ENCODE data around the gene ISYNA1.
A peak's percentile ranks its signal among the peaks of the same experiment; 100 is the strongest.
"Not testable (repeated sequence)": the region's sequence is repeated elsewhere in the genome, so short reads cannot be mapped to it uniquely, and the experiment has no call there.

The ISYNA1 gene

DNA sequence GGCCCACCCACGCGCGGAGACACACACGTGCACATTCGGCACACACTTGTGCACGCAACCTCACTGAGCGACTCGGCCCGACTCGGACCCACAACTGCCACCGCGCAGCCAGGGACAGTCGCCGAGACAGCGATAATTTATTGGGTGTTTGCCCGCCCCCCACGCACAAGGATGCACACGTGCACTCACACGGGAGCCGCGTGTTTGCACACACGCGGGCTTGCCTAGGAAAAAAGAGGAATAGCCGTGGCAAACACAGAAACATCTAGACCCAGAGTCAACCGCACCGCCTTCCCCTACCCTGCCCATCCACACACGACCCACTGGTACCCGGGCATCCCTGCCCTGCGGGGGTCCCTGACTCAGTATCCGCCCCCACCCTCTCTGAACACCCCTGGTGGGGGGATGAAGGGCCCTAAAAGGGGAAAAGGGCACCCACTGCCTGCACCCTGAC is 19.9 kb downstream of the ISYNA1 start:
- peak; percentile 45 for DNase-seq

DNA sequence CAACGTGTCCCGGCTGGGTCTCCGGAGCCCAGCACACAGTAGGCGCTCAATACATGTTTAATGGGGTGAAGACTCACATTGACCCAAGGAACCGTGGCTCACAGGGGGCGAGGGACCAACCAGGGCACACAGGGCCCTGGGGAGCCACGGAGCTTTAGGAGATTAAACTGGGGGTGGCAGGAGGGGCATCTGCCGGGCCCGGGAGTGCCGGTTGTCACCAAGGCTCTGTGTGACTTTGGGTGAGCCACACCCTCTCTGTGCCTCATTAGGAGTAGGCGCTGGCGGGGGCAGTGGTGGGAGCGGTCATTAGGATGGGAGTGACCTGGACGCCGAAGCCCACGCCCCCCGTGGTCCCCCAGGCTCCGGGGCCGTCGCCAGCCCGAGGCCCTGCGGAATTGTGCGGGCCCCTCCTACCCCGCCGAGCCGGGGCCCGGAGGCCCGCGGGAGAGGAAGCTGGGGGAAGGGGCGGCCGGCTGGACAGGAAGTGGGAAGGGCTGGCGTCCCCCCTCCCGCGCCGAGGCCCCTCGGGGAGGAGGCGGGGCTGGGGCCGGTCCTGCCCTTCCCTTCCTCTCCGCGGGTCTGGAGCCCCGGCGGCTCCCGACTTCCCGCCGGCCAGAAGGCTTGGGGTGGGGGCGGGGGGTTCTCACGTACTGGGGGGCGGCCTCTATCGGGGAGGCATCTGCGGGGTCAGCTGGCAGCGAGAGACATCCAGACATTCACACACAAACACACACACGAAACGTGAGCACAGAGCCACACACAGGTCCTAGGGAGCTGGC is 20.5 kb downstream of the ISYNA1 start:
- DNase-seq: no peak

DNA sequence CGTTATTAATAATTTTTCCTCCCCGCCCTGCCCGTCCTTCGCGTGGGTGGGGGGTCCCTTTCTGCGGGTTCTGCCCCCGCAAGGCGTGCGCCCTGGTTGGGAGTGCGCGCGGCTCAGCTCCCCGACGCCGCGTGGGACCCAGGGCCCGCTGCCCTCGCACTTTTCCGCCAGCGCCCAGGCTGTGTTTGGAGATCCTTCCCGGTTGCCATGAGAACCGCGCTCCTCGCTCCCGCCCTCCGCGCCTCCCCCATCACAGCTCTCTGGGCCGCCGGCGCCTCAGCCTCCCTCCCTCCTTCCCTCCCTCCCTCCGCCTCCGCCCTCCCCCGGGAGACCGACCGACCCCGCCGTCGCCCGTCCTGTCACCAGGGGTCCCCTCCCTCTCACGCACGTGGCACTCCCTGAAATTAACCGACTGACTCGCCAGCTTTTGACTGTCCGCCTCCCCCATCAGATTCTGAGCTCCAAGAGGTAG is 21.1 kb downstream of the ISYNA1 start:
- DNase-seq: peak; percentile 49

DNA sequence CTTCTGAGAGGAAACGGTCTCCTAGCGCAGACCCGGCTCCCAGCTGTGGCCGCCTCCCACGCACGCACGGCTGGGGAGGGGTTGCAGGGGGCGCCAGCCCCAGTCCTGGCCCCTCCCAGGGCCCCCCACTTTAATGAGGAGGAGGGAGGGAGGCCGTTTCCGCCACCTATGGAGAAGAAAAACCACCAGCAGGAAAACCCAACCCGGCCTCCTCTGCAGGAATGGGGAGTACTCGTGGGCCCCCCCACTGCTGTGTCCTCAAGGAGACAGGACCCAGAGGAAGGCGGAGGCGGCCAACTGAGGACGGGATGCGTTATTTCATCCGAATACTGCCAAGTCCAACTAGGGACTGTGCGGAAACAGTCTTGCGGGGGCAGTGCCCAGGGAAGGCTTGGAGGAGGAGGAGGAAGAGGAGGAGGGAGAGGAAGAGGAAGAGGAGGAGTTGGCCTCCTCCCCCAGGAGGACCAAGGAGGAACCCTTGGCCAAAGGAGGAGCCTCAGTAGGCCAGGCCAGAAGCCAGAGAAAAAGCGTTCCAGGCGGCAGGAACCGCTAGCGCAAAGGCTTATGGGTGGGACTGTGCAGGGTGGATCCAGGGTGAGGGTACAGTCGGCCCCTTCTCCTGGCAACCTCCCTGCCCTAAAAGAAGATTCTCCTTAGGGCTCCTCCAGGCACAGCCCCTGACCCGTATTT is 22.6 kb downstream of the ISYNA1 start:
- no peak for DNase-seq

DNA sequence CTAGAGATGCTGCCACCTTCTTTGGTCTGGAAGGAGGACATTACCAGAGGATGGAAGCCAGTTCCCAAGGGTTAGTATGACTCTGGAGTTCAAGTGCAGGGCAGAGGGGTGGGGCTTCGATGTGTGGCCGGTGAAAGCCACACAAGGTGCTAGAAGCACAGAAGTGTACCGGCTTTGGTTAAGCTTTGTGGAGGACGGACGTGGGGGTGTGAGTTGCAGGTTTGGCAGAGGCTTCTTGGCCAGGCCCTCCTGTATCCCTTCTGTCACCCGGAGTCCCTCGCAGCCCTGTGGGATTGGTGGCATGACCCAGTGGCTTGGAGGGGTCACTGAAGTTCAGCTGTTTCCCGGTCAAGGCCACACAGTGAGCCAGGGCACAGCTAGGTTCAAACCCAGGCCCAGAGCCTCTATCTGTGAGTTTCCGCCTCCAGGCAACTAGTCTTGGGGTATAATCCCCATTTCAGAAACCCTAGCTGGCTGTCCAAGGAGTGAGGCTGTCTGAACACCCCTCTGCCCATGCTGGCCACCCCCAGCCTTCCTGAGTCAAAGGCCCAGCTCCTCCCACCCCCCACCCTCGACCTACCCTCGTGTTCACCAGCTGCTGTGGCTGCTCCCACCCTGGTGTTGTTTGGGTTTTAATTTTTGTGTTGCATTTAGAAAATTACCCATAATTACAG is 23.3 kb downstream of the ISYNA1 start:
- no peak for DNase-seq

DNA sequence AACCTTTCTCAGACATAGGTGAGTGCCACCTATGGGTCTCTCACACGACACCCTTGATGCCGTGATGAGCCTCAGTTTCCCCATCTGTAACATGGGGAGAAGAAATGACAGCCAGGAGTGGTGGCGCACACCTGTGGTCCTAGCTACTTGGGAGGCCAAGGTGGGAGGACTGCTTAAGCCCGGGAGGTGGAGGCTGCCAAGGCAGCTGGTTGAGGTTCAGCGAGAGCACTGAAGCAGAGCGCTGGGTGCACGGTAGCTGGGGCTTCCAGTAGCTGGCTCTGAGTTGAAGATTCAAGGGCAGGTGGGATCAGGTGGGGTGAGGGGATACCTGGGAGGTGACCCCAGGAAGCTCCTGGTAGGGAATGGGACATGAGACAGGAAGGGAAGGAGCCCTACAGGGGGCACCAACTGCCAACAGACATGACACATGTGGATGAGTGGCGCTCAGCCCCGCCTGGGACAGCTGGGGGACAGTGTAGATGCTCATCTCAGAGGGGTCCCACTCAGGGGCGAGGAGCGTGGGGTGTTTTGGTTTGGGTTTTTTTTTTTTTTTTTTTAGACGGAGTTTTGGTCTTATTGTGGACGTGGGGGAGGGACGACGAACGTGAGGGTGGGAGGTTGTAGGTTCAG is 25.2 kb downstream of the ISYNA1 start:
- no peak for DNase-seq

DNA sequence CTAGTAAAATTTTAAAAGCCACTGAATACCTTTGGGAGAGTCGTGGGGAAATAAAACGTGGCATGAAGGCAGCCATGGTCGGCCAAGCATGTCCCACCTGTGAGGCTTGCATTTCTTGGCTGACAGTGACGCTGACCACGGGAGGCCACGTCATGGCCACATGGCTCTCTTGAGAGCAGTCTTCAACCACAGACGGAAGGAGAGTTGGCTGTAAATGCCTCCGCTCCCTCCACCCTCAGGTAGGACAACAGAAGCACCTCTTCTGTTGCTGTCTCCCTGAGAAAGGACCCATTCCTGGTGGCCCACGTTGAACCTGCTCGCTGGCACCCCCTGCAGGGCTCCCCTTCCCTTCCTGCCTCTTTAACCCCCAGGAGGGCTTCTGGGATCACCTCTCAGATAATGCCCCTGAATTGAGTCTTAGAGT is 29.9 kb downstream of the ISYNA1 start:
- peak; percentile 40 for DNase-seq

DNA sequence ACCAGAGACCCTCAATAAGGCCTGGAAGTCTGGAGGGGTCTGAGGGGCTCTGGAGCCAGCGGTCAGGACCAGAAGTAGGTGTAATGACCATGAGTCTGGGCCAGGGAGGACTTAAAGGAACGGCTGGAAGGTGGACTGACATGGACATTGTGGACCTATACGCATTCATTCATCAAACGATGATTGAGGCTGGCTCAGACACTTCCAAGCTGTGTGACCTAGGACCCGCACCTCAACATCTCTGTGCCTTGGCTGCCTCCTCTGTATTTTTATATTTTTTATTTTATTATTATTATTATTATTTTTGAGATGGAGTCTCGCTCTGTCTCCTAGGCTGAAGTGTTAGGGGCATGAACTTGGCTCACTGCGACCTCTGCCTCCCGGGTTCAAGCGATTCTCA is 31.2 kb downstream of the ISYNA1 start:
- DNase-seq: no peak

DNA sequence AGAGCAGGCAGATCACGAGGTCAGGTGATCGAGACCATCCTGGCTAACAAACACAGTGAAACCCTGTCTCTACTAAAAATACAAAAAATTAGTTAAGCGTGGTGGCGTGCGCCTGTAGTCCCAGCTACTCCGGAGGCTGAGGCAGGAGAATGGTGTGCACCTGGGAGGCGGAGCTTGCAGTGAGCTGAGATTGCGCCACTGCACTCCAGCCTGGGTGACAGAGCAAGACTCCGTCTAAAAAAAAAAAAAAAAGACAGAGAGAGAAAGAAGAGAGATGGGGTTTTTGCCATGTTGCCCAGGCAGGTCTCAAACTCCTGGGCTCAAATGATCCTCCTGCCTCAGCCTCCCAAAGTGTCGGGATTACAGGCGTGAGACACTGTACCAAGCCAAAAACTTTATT is 32.2 kb downstream of the ISYNA1 start:
- not testable (repeated sequence) for DNase-seq

DNA sequence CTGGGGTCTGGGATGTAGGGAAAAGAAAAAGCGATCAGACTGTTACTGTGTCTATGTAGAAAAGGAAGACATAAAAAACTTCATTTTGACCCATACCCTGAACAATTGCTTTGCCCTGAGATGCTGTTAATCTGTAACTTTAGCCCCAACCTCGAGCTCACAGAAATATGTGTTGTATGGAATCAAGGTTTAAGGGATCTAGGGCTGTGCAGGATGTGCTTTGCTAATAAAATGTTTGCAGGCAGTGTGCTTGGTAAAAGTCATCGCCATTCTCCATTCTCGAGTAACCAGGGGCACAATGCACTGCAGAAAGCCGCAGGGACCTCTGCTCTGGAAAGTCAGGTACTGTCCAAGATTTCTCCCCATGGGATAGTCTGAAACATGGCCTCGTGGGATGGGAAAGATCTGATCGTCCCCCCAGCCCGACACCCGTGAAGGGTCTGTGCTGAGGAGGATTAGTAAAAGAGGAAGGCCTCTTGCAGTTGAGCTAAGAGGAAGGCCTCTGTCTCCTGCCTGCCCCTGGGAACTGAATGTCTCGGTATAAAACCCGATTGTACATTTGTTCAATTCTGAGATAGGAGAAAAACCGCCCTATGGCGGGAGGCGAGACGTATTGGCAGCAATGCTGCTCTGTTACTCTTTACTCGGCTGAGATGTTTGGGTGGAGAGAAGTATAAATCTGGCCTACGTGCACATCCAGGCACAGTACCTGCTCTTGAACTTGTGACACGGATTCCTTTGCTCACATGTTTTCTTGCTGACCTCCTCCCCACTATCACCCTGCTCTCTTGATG is 35.3 kb downstream of the ISYNA1 start:
- DNase-seq: not testable (repeated sequence)

DNA sequence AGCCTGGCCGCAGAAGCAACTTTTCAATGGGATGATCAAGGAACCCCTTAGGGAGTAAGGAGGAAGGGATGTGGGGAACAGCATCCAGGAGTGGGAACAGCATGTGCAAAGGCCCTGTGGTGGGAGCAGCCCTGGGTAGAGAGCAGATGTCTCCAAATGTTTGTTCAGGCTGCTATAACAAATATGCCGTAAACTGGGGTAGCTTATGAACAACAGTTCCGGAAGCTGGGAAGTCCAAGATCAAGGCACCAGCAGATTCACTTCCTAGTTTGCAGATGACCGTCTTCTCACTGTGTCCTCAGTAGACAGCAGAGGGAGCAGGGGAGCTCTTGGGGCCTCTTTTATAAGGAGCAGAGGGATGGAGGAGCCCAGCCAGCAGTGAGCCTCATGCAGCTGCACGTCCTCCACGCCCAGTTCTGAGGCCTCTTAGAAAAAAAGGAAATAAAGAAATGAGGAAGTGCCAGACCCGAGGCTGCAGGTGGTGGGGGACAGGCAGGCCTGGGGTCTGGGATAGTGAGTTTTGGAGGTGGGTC is 36.3 kb downstream of the ISYNA1 start:
- no peak for DNase-seq

DNA sequence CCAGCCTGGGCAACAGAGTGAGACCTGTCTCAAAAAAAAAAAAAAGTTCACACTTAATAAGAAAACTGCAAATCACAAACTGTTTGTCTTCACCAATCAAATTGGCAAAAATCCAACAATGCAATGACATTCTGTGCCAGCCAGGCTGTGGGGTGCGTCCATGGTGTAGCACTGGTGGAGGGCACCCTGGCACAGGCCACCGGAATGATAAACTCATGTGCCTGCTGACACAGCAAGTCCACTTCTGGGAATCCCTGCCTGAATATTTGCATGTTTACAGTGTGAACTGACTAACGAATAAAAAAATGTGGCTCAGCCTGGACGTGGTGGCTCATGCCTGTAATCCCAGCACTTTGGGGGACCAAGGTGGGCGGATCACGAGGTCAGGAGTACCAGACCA is 38.9 kb downstream of the ISYNA1 start:
- DNase-seq: no peak

DNA sequence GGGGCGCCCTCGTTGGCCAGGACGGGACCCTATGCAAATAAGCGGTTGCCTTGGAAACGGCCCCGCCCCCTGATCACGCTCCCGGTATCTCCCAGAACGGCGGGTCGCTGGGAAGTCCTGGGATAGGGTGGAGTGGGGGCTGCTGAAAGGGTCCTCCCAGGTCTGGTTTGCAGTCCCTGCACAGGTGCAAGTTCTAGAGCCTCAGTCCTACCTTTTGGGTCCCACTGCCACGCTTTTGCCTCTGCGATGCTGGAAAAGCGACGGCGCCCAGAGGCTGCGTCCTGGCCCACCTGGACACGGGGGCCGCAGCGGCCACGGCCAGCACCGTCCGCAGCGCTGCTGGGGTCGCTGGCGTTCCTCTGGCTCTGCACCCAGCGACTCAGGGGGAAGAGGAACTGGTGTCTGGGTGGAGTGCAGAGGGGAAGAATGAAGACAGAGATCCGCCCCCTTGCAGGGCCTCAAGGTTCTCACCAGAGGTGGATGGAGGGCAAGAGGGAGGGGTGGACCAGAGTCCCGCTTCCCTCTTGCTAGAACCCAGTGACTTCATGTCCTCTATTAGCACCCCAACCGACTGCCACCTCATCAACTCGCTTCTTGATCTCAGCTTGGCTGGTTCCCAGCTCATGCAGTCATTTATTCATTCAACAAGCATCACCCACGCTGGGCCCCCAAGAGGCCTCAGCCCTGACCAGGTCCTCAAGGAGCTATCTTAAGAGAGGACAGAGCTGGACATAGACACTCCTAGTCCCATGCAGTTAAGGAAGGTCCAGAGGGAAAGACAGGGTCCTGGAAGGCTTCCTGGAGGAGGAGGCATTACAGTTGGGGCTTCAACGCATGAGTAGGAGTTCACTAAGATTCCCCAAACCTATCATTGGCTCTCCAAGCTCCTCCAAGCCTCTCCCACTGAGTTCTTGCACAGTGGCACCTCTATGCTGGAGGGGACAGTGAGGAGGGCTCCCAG is 40.4 kb downstream of the ISYNA1 start, which contains the start of gene LRRC25:
Gene LRRC25, minus strand, starts transcription at position 381 of the 961 bp plus-strand sequence. CDS start 659 bp downstream, outside the sequence.
- DNase-seq: no peak

DNA sequence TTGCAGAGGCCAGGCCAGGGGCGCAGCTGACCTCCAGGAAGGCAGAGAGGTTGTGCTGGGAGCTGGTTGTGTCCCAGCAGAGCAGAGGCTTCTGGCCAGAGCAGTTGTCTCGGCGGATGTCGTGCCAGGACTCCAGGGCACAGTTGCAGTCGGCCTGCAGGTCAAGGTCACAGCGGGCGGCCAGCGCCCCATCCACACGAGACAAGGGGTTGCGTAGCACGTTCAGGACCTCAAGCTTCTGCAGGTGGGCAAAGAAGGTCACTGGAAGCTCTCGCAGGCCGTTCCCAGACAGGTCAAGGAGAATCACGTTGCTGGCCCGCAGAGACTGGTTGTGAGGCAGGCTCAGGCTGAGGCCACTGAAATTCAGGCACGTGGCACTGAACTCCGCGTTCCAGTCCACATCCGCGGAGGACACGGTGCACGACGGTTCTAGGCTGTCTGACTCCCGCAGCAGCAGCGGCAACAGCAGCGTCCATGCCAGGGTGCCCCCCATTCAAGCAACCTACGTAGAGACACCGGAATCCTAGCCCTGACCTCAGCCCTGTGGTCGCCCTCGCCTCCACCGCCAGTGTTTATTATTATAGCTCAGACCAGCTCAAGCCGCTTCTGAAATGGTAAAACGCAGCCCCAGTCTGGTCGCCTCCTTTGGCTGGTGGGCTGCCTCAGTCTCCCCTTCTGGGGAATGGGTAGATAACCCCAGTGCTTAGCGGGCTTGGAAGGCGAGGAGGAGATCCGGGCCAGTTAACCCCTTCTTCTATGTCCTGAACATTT is 41.3 kb downstream of the ISYNA1 start:
- DNase-seq: no peak

DNA sequence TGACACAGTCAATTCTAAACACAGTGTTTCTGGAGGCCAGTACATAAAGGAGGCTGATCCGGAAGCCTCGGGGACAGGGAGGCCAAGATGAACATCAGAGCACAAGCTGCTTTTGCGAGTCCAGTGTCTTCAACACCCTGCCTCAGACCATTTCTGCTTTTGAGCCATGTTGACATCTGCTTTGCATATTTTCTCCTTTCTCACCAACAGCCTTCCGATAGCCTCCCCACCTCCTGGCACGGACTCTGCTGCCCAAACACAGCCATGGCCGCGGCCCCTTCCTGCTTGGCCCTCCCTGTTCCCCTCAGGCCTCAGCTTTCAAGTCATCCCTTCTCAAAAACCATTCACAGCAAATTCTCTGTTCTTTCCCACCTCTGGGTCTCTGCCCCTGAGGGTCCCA is 44.1 kb downstream of the ISYNA1 start:
- no peak for DNase-seq

DNA sequence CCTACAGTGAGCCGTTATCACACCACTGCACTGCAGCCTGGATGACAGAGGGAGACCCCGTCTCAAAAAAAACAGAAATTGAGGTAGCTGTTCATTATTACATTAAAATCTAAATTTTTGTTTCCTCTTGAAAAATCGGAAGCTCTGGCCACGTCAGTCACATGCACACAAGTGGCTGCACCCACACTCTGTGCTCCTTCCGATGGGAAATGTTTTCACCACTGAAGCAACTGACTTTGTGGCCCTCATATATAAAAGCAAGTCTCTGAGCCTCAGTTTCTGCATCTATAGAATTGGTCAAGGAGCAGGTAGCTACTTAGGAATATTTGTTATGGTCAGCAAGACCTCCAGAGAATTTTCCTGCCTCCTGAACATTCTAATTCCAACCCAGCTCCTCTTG is 45.0 kb downstream of the ISYNA1 start:
- DNase-seq: no peak

DNA sequence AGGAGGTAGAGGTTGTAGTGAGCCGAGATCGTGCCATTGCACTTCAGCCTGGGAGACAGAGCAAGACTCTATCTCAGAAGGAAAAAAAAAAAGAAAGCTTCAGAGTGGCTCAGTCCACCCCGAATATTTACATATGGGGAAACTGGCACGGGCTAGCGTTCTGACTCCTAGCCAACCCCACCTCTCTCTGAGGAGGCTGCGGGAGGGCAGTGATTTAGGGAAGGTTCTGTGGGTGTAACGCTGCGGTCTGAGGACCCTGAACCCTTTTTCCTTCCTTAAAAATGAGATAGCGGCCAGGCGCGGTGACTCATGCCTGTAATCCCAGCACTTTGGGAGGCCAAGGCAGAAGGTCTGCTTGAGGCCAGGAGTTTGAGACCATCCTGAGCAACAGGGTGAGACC is 45.5 kb downstream of the ISYNA1 start:
- no peak for DNase-seq

DNA sequence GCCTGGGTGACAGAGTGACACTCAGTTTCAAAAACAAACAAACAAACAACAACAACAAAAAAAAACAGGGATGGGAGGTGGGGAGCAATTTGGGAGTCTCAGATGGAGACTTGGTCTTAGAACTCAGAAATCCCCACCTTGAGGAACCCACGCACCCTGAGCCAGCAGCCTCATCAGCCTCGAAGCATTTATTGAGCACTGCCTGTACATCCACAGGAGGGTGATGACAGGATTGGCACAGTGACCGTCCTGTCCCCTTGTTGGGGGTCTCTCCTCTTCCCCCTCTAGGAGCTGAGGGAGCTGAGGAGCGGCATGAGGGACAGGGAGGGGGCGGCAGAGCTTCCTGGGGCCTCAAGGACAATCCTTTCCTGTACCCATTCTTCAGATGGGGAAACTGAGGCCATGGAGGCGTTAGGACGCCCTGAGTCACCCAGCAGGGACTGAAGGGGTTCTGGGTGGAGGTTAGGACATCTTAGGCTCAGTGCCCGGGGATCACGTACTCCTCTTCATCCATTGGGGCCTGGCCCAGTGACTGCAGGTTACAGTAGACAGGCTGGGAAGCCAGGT is 46.3 kb downstream of the ISYNA1 start:
- DNase-seq: no peak

DNA sequence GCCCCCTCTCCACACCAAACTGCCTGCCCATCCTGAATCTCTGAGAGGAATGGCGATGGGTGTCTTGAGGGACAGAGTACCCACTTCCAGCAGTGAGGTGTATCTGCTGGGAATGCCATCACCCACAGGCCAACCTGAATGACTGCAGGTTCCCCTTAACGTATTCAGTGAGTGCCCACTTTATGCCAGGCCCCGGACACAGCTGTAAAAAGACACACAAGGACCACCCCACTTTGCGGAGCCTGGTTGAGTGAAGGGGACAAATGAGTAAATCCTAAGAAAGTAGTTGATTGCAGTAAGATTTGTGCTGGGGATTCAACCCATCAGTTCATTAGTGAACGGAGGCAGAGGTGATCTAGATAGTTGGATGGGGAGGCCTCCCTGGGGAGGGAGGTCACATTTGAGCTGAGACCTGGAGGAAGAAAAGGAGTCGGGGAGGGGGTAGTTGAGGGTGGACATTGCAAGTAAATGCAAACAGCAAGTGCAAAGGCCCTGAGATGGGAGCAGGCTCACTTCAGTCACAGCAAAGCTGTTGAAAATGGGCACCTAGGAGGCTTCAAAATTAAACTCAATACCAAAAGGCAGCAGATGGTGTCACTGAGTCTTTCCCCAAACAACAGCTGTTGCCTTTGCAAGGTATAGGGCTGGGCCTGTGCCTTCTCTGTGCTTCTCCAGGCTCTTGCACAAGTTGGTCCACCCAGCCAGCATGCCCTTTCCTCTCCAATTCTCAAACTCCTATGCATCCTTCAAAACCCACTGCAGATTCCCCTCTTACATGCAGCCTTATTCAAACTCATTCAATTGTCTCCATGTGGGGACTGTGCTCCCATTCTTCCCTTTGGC is 47.6 kb downstream of the ISYNA1 start:
- DNase-seq: no peak

Data from stimulated activated CD4-positive, alpha-beta T cell treated with anti-CD3 and anti-CD28 coated beads, Interleukin-4, amount 100 ng/mL, for 1 hour (primary cell).